Tibial artery (tissue), 4 donors: ENCODE results near the gene NCF4.

Source experiments
- DNase-seq, 2 donors: peaks; one replicate each; pipeline ENCODE4 v3.0.0-alpha.2; 2019
- H3K27ac ChIP-seq, 2 donors: fragments of 200-600 bp; sonication (generic) in 1 of 2; 1 replicate in 1 of 2; 2 replicates in 1 of 2; pipeline ENCODE4 v1.5.1; 2018 to 2019; ENCODE audit warnings: mild to moderate bottlenecking in 1 of 2
- H3K27me3 ChIP-seq, 2 donors: fragments of 200-600 bp; sonication (generic) in 1 of 2; one replicate each; pipeline versions ENCODE4 v1.5.1 to v1.6.0; 2016 to 2019
- H3K36me3 ChIP-seq, 3 donors: fragments of 200-600 bp; sonication (generic) in 2 of 3; one replicate each; pipeline ENCODE4 v1.5.1; 2016 to 2019; ENCODE audit warnings: mild to moderate bottlenecking in 2 of 3
- H3K4me1 ChIP-seq, 4 donors: fragments of 200-600 bp; sonication (generic) in 2 of 4; 1 replicate in 3 of 4; 2 replicates in 1 of 4; pipeline ENCODE4 v1.5.1; 2016 to 2019
- H3K4me3 ChIP-seq, 2 donors: fragments of 200-600 bp; sonication (generic) in 1 of 2; 1 replicate in 1 of 2; 2 replicates in 1 of 2; pipeline ENCODE4 v1.5.1; 2018 to 2019; ENCODE audit warnings: mild to moderate bottlenecking in 2 of 2
- H3K9me3 ChIP-seq, 3 donors: fragments of 200-600 bp; sonication (generic) in 1 of 3; one replicate each; pipeline ENCODE4 v1.5.1; 2016 to 2019
- CTCF ChIP-seq, 2 experiments: fragments of 200-600 bp in 1 of 2; fragments of 450-650 bp in 1 of 2; IDR thresholded peaks; one replicate each; pipeline ENCODE4 v1.5.1; 2017 to 2019; ENCODE audit warnings: antibody characterized with exemption in 2 of 2, mild to moderate bottlenecking in 1 of 2, moderate library complexity in 1 of 2
- intact Hi-C: fragments of 100-400 bp; cut with DNase I; formaldehyde crosslinking; loops from one replicate; pipeline ENCODE4 v1.15.0; 2023; ENCODE audit warnings: low total_unique reads

Gene NCF4

GRCh38 chr22:36924151-36924698 is 63.4 kb downstream of the NCF4 start:
- peaks cover 0 to 2% (median 0%) of the 10 kb centered on the region in 3 donors for H3K9me3 ChIP-seq
- H3K4me1 ChIP-seq, result no peaks in the 10 kb centered on the region
- no peak for TF ChIP-seq CTCF (IDR thresholded peaks at IDR 0.05)
- H3K27me3 ChIP-seq, result peaks cover 0 to 62% of the 10 kb centered on the region in 2 donors
- intact Hi-C loops, result no loop called here
- no peak overlapping the region for H3K27ac ChIP-seq
- DNase-seq, result no peak
- no peak overlapping the region for H3K4me3 ChIP-seq
- no peaks in the 10 kb centered on the region for H3K36me3 ChIP-seq

GRCh38 chr22:36925388-36926290 is 64.8 kb downstream of the NCF4 start:
- intact Hi-C loops, result no loop called here
- Histone ChIP-seq H3K27me3 (peaks cover 0 to 75% of the 10 kb centered on the region in 2 donors), H3K36me3 (no peaks in the 10 kb centered on the region), H3K27ac (no peak overlapping the region), H3K4me1 (no peaks in the 10 kb centered on the region), H3K9me3 (no peaks in the 10 kb centered on the region), H3K4me3 (no peak overlapping the region)
- no peak for DNase-seq
- no peak for TF ChIP-seq CTCF (IDR thresholded peaks at IDR 0.05)

- H3K27ac ChIP-seq, result no peak overlapping the region
- H3K27me3 ChIP-seq, result peaks cover 0 to 73% of the 10 kb centered on the region in 2 donors
- H3K36me3 ChIP-seq, result no peaks in the 10 kb centered on the region
- no peaks in the 10 kb centered on the region for H3K4me1 ChIP-seq
- H3K9me3 ChIP-seq, result no peaks in the 10 kb centered on the region
- no peak for TF ChIP-seq CTCF (IDR thresholded peaks at IDR 0.05)
- no peak overlapping the region for H3K4me3 ChIP-seq
- intact Hi-C loops, result no loop called here
- DNase-seq, result no peak
These were observed 65.5 kb downstream of the NCF4 start for GRCh38 chr22:36926309-36926708.

- Histone ChIP-seq H3K27ac (no peak overlapping the region), H3K4me3 (no peak overlapping the region), H3K4me1 (no peaks in the 10 kb centered on the region), H3K36me3 (no peaks in the 10 kb centered on the region), H3K27me3 (peaks cover 0 to 67% of the 10 kb centered on the region in 2 donors), H3K9me3 (no peaks in the 10 kb centered on the region)
- intact Hi-C loops, result no loop called here
- DNase-seq, result no peak
- no peak for TF ChIP-seq CTCF (IDR thresholded peaks at IDR 0.05)
These were observed 66.1 kb downstream of the NCF4 start for GRCh38 chr22:36926721-36927435.
